ENCODE results near the gene FCHSD1. TPM values are rescaled to one million over a fixed set of nuclear protein-coding genes. Genes with fewer than 3 reads are reported as not detected.

FCHSD1 gene
- total and polyA plus RNA-seq, 10 of the 15 experiments (the other 5 are each of a cell fraction or from before 2014, with no cell fraction given), result 0.97 to 22.8 (median 10.7) TPM

GRCh38 chr5:141605523-141606277 is 45.5 kb downstream of the FCHSD1 start (continued):
- TF ChIP-seq ASH2L (IDR thresholded peaks at IDR 0.05; ENCODE audit: borderline replicate concordance, low read depth) (peak; percentile 74; the same call in 1 of the 2 replicates), SREBF1 (IDR thresholded peaks at IDR 0.05; ENCODE audit: low read length) (no peak), MAX (IDR thresholded peaks at IDR 0.05; ENCODE audit: low read depth, low read length) (no peak), CHD4 (IDR thresholded peaks at IDR 0.05) (no peak), RELA (IDR thresholded peaks at IDR 0.05; ENCODE audit: borderline replicate concordance, partially characterized antibody) (no peak), E4F1 (IDR thresholded peaks at IDR 0.05; ENCODE audit: borderline replicate concordance, partially characterized antibody) (no peak), MTA3 (IDR thresholded peaks at IDR 0.05; ENCODE audit: borderline replicate concordance, low read length) (no peak; the same call in 1 of the 2 replicates), ZSCAN29 (IDR thresholded peaks at IDR 0.05) (no peak), SIX5 (IDR thresholded peaks at IDR 0.05; ENCODE audit: low read depth, low read length, severe bottlenecking) (no peak), SMAD1 (IDR thresholded peaks at IDR 0.05; ENCODE audit: low read depth, partially characterized antibody) (no peak), RFX5 (IDR thresholded peaks at IDR 0.05; ENCODE audit: low read depth, low read length) (no peak), PAX5 (IDR thresholded peaks at IDR 0.05; ENCODE audit: borderline replicate concordance, low read depth, low read length) (peak; percentile 46; the same call in 1 of the 2 replicates), CREM (IDR thresholded peaks at IDR 0.05; ENCODE audit: low read depth) (peak; percentile 92), EED (IDR thresholded peaks at IDR 0.05; ENCODE audit: low read depth) (peak; percentile 91), SREBF2 (IDR thresholded peaks at IDR 0.05; ENCODE audit: low read length) (no peak), ETV6 (conservative IDR thresholded peaks at IDR 0.05 in 1 of 2, IDR thresholded peaks at IDR 0.05 in 1 of 2; ENCODE audit: borderline replicate concordance in 1 of 2, low read depth in 1 of 2) (peak in 1 of 2 experiments; percentile 86; a peak in 2 of 4 replicates), HDAC6 (IDR thresholded peaks at IDR 0.05; ENCODE audit: unreplicated experiment) (no peak), RAD51 (IDR thresholded peaks at IDR 0.05) (0 out of 2 replicates have a peak, but pooled peaks have one; percentile 10), SMC3 (IDR thresholded peaks at IDR 0.05; ENCODE audit: borderline replicate concordance, low read length) (no peak), YY1 (IDR thresholded peaks at IDR 0.05; ENCODE audit: low read depth, low read length) (0 out of 2 replicates have a peak, but pooled peaks have one; percentile 51), BHLHE40 (IDR thresholded peaks at IDR 0.05; ENCODE audit: borderline replicate concordance in 1 of 2, low read depth in 2 of 2, low read length in 1 of 2) (peak; percentile 12 to 41; a peak in 2 of 4 replicates), MTA2 (IDR thresholded peaks at IDR 0.05; ENCODE audit: low read depth) (peak; percentile 85)
- TF ChIP-seq, protein P1, sequence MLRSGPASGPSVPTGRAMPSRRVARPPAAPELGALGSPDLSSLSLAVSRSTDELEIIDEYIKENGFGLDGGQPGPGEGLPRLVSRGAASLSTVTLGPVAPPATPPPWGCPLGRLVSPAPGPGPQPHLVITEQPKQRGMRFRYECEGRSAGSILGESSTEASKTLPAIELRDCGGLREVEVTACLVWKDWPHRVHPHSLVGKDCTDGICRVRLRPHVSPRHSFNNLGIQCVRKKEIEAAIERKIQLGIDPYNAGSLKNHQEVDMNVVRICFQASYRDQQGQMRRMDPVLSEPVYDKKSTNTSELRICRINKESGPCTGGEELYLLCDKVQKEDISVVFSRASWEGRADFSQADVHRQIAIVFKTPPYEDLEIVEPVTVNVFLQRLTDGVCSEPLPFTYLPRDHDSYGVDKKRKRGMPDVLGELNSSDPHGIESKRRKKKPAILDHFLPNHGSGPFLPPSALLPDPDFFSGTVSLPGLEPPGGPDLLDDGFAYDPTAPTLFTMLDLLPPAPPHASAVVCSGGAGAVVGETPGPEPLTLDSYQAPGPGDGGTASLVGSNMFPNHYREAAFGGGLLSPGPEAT (IDR thresholded peaks at IDR 0.05; ENCODE audit: low read depth), result peak; percentile 79; the same call in 1 of the 2 replicates
- TF ChIP-seq, protein P2, sequence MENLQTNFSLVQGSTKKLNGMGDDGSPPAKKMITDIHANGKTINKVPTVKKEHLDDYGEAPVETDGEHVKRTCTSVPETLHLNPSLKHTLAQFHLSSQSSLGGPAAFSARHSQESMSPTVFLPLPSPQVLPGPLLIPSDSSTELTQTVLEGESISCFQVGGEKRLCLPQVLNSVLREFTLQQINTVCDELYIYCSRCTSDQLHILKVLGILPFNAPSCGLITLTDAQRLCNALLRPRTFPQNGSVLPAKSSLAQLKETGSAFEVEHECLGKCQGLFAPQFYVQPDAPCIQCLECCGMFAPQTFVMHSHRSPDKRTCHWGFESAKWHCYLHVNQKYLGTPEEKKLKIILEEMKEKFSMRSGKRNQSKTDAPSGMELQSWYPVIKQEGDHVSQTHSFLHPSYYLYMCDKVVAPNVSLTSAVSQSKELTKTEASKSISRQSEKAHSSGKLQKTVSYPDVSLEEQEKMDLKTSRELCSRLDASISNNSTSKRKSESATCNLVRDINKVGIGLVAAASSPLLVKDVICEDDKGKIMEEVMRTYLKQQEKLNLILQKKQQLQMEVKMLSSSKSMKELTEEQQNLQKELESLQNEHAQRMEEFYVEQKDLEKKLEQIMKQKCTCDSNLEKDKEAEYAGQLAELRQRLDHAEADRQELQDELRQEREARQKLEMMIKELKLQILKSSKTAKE (IDR thresholded peaks at IDR 0.05; ENCODE audit: low read depth, poor library complexity, severe bottlenecking), result peak; percentile 83
